Neural cell (in vitro differentiated cells): ENCODE data around the gene SLC12A5.

Experiments
- EP300 ChIP-seq: fragments of 450-650 bp; conservative IDR thresholded peaks from 2 replicates; pipeline ENCODE4 v1.6.1; 2014; ENCODE audit warnings: antibody characterized with exemption, mild to moderate bottlenecking, moderate library complexity; ENCODE audit not compliant: poor library complexity, severe bottlenecking
- POLR2AphosphoS5 ChIP-seq: IDR thresholded peaks from 2 replicates; pipeline ENCODE4 v1.6.1; 2012
- RAD21 ChIP-seq: fragments of 450-650 bp; conservative IDR thresholded peaks from 2 replicates; pipeline ENCODE4 v1.6.1; 2014; ENCODE audit warnings: antibody characterized with exemption, mild to moderate bottlenecking, moderate library complexity
- TF ChIP-seq, protein P1 (sequence below): fragments of 450-650 bp; IDR thresholded peaks from 2 replicates; pipeline ENCODE4 v1.5.1; 2014; ENCODE audit warnings: antibody characterized with exemption, mild to moderate bottlenecking, moderate library complexity; ENCODE audit not compliant: poor library complexity, severe bottlenecking
- TF ChIP-seq, protein P2 (sequence below): IDR thresholded peaks from 2 replicates; pipeline ENCODE4 v1.6.1; 2012; ENCODE audit warnings: borderline replicate concordance

DNA sequence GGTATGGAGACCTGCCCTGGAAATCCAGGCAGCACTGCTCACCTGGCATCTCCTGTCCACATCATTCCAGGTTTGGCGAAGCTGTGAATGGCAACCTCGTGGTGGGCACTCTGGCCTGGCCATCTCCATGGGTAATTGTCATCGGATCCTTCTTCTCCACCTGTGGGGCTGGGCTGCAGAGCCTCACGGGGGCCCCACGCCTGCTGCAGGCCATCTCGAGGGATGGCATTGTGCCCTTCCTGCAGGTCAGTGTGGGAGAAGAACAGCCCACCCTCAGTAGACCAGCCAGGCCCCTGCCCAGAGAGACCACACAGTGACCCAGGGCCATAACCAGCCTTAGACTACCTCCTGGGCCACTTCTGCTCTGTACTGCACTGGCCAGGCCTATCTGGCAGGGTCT lies 15.9 kb downstream of the SLC12A5 start:
- no peak for TF ChIP-seq POLR2AphosphoS5
- TF ChIP-seq EP300 = no peak
- TF ChIP-seq, protein P1, sequence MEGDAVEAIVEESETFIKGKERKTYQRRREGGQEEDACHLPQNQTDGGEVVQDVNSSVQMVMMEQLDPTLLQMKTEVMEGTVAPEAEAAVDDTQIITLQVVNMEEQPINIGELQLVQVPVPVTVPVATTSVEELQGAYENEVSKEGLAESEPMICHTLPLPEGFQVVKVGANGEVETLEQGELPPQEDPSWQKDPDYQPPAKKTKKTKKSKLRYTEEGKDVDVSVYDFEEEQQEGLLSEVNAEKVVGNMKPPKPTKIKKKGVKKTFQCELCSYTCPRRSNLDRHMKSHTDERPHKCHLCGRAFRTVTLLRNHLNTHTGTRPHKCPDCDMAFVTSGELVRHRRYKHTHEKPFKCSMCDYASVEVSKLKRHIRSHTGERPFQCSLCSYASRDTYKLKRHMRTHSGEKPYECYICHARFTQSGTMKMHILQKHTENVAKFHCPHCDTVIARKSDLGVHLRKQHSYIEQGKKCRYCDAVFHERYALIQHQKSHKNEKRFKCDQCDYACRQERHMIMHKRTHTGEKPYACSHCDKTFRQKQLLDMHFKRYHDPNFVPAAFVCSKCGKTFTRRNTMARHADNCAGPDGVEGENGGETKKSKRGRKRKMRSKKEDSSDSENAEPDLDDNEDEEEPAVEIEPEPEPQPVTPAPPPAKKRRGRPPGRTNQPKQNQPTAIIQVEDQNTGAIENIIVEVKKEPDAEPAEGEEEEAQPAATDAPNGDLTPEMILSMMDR = no peak
- TF ChIP-seq, protein P2, sequence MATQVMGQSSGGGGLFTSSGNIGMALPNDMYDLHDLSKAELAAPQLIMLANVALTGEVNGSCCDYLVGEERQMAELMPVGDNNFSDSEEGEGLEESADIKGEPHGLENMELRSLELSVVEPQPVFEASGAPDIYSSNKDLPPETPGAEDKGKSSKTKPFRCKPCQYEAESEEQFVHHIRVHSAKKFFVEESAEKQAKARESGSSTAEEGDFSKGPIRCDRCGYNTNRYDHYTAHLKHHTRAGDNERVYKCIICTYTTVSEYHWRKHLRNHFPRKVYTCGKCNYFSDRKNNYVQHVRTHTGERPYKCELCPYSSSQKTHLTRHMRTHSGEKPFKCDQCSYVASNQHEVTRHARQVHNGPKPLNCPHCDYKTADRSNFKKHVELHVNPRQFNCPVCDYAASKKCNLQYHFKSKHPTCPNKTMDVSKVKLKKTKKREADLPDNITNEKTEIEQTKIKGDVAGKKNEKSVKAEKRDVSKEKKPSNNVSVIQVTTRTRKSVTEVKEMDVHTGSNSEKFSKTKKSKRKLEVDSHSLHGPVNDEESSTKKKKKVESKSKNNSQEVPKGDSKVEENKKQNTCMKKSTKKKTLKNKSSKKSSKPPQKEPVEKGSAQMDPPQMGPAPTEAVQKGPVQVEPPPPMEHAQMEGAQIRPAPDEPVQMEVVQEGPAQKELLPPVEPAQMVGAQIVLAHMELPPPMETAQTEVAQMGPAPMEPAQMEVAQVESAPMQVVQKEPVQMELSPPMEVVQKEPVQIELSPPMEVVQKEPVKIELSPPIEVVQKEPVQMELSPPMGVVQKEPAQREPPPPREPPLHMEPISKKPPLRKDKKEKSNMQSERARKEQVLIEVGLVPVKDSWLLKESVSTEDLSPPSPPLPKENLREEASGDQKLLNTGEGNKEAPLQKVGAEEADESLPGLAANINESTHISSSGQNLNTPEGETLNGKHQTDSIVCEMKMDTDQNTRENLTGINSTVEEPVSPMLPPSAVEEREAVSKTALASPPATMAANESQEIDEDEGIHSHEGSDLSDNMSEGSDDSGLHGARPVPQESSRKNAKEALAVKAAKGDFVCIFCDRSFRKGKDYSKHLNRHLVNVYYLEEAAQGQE = no peak
- TF ChIP-seq RAD21 = no peak
